ENCODE data around the gene RDM1.

Gene RDM1

DNA sequence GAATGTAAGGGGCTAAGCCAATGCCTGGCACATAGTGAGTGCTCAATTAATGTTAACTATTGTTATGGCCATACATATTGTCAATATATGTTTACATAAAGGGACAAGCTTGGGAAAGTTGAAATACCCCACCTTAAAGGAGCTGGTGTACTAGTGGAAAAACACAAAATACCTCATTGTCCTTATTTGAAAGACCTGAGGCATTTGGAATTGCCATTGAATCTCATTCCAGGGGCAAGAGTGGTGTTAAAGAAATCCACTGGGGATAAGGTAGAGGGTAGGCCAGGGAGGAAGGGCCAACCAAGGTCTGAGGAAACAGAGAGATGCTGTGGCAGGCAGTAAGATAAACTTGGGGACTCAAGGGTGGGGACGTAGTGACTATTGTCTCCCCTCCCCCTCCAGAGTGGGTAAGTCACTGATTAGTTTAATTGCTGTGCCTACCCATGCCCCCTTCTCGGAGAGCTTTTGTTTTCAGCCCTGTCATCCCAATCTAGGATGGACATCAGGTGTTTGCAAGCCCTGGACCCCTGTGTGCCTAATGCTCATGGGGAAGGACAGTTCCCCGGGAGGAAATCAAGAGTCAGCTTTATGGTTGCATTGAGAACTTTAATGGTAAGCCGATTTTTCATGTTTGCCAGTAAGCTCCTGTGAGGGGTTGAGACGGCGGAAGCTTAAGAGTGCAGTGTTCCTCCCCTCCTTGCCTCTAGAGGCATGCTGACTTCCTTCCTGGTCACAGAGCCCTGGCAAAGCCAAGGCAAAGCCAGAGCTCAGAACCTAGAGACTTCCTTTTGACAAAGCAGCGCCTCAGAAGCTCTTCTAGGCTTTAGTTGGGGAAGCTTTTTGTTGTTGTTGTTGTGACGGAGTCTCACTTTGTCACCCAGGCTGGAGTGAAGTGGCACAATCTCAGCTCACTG lies 59.4 kb downstream of the RDM1 start:
- DNase-seq = no peak

DNA sequence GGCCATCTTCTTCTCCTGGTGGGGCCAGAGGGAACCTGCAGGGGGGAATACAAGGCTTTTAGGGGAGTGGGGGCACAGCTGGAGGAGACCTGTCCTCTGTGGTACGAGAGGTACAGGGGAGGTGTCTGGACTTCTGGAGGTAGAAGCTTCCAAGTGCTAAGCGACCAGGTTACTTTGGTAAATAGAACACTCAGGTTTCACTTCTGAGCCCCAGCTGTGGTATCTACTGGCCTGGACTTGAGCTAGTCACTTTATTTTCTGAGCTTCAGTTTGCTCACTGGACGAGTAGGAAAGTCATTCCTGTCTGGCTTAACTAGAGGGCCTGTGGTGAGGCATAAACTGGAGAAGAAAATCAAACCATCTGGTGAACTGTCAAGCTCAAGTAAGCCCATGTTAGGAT lies 61.8 kb downstream of the RDM1 start, which contains the start of gene HEATR9:
Gene HEATR9 (minus strand): TSS at position 155 of the 400 bp plus-strand sequence. CDS start 149 bp downstream, at position 6.
- no peak for DNase-seq

Data from right forelimb (tissue), 1 donor.